Esophagus muscularis mucosa (tissue), 4 donors: ENCODE measurements around the gene TRPT1. TPM values are rescaled to one million over a fixed set of nuclear protein-coding genes. Genes with fewer than 3 reads are reported as not detected.

Experiments
- DNase-seq: peaks from one replicate; pipeline ENCODE4 v3.0.0-alpha.2; 2017; ENCODE audit errors: extremely low spot score
- H3K27ac ChIP-seq, 4 donors: fragments of 200-600 bp; sonication (generic); replicated peaks in 1 of 4; 1 replicate in 3 of 4; 2 replicates in 1 of 4; pipeline ENCODE4 v1.5.1; 2016 to 2019; ENCODE audit warnings: mild to moderate bottlenecking in 1 of 4
- H3K27me3 ChIP-seq, 4 donors: fragments of 200-600 bp; sonication (generic); one replicate each; pipeline versions ENCODE4 v1.5.1 to v1.6.0; 2016 to 2019
- H3K36me3 ChIP-seq, 4 donors: fragments of 200-600 bp; sonication (generic); one replicate each; pipeline ENCODE4 v1.5.1; 2016 to 2019
- H3K4me1 ChIP-seq, 4 donors: fragments of 200-600 bp; sonication (generic); one replicate each; pipeline ENCODE4 v1.5.1; 2016 to 2019
- H3K4me3 ChIP-seq, 4 donors: fragments of 200-600 bp; sonication (generic); 1 replicate in 2 of 4; 2 replicates in 2 of 4; pipeline ENCODE4 v1.5.1; 2016 to 2019; ENCODE audit warnings: mild to moderate bottlenecking in 4 of 4, moderate library complexity in 1 of 4
- H3K9me3 ChIP-seq, 4 donors: fragments of 200-600 bp; sonication (generic); 1 replicate in 3 of 4; 2 replicates in 1 of 4; pipeline ENCODE4 v1.5.1; 2016 to 2019
- CTCF ChIP-seq, 3 experiments: fragments of 200-600 bp in 2 of 3; fragments of 450-650 bp in 1 of 3; sonication (generic) in 2 of 3; IDR thresholded peaks; one replicate each; pipeline ENCODE4 v1.5.1; 2017 to 2019; ENCODE audit warnings: antibody characterized with exemption in 3 of 3, mild to moderate bottlenecking in 2 of 3, moderate library complexity in 1 of 3
- EP300 ChIP-seq: sonication (generic); formaldehyde crosslinking; IDR thresholded peaks from one replicate; pipeline ENCODE4 v1.6.1; 2017; ENCODE audit warnings: antibody characterized with exemption
- POLR2A ChIP-seq: fragments of 450-650 bp; IDR thresholded peaks from one replicate; pipeline ENCODE4 v1.6.1; 2017; ENCODE audit warnings: antibody characterized with exemption, moderate library complexity, mild to moderate bottlenecking, low read depth
- POLR2AphosphoS5 ChIP-seq, 2 donors: sonication (generic); formaldehyde crosslinking; IDR thresholded peaks; one replicate each; pipeline ENCODE4 v1.6.1; 2017; ENCODE audit warnings: antibody characterized with exemption in 2 of 2
- WGBS: methylation state at CpG from one replicate; pipeline ENCODE4 v1.1.5; 2018; 5-methylcytosine and 5-hydroxymethylcytosine counted together
- intact Hi-C: fragments of 100-400 bp; cut with DNase I; formaldehyde crosslinking; loops from one replicate; pipeline ENCODE4 v1.15.1; 2023
- total RNA-seq, 4 donors: library from RNA; depleted of rRNA; stranded (reverse); fragments of >200 nt; gene quantifications; one replicate each; pipeline versions ENCODE4 v1.1.0 to v1.2.1, GENCODE V29; 2016

The TRPT1 gene
- total RNA-seq, 4 donors from 2014 or later = 42.3 to 90.5 (median 72.1) TPM

GRCh38 chr11:64240435-64241240, 14.7 kb upstream of the TRPT1 start, which contains the start of gene FKBP2:
TSS of gene FKBP2 (plus strand) at chr11:64241095. CDS start at chr11:64242388, 1,293 bp downstream.
- H3K36me3 ChIP-seq = peaks cover 23 to 54% (median 38%) of the 10 kb centered on the region in 4 donors
- peak; percentile 99 for DNase-seq
- peak; percentile 67 for TF ChIP-seq POLR2A
- no peak for TF ChIP-seq CTCF (IDR thresholded peaks at IDR 0.05)
- TF ChIP-seq POLR2AphosphoS5 (IDR thresholded peaks at IDR 0.05) = peak; percentile 98 to 99
- intact Hi-C loops = no loop called here
- H3K9me3 ChIP-seq = no peaks in the 10 kb centered on the region
- no peaks in the 10 kb centered on the region for H3K27me3 ChIP-seq
- WGBS = 4% methylated on average over 25 of the region's 58 CpGs
- H3K4me3 ChIP-seq = peak within 1 kb of the TSS; percentile 77 to 98 (median 90)
- peak within 1 kb of the TSS; percentile 97 to 100 (median 98) for H3K27ac ChIP-seq
- peaks cover 34 to 56% (median 51%) of the 10 kb centered on the region in 4 donors for H3K4me1 ChIP-seq

DNA sequence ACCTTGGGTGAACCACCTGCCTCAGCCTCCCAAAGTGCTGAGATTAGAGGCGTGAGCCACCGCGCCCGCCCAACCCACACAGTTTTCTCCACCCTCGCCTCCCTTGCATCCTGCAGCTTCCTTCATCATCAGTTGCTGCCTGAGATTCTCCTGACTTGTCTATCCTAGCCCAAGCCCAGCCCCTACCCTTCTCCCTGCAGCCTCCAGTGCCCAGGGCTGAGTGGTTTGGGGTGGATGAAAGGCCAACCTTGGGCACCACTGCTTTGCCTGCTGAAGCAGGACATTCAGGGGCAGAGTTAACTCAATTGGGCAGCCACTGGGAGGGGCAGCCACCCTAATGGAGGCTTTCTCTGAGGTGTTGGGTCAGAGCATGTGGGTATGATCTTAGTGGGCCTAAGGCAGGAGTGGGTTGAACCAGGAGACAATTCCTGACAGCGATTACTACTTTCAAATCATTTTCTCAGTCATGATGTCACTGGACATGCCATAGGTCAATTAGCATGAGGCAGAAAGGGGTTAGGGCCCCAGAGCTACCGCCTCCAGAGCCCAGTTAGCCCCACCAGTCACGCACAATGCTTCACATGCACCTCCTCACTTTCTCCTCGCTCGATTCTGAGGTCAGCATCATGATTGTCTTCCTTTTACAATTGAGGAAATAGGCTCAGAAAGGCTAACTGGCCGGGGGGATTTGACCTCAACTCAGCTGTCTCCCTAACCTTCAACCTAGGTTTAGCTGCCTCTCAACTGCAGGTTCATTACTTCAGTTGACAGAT, 13.9 kb upstream of the TRPT1 start:
- intact Hi-C loops = no loop called here
- peak overlapping the region; percentile 97 to 100 (median 98) for H3K27ac ChIP-seq
- no peaks in the 10 kb centered on the region for H3K9me3 ChIP-seq
- H3K4me1 ChIP-seq = peaks cover 34 to 56% (median 51%) of the 10 kb centered on the region in 4 donors
- no peak for DNase-seq
- TF ChIP-seq POLR2AphosphoS5 (IDR thresholded peaks at IDR 0.05) (no peak), EP300 (no peak), POLR2A (no peak), CTCF (IDR thresholded peaks at IDR 0.05) (no peak)
- H3K27me3 ChIP-seq = no peaks in the 10 kb centered on the region
- peak overlapping the region; percentile 77 to 98 (median 90) for H3K4me3 ChIP-seq
- H3K36me3 ChIP-seq = peaks cover 23 to 54% (median 38%) of the 10 kb centered on the region in 4 donors
- WGBS = 85% methylated on average over 11 of the region's 11 CpGs

- TF ChIP-seq POLR2AphosphoS5 (IDR thresholded peaks at IDR 0.05) = no peak
- TF ChIP-seq POLR2A = no peak
- TF ChIP-seq CTCF (IDR thresholded peaks at IDR 0.05) = no peak
- TF ChIP-seq EP300 = no peak
- Histone ChIP-seq H3K4me1 (peaks cover 33 to 52% (median 48%) of the 10 kb centered on the region in 4 donors), H3K27ac (peak overlapping the region; percentile 9 to 100 (median 98)), H3K36me3 (peaks cover 21 to 49% (median 33%) of the 10 kb centered on the region in 4 donors), H3K27me3 (no peaks in the 10 kb centered on the region), H3K4me3 (no peak overlapping the region), H3K9me3 (no peaks in the 10 kb centered on the region)
- 84% methylated on average over 5 of the region's 5 CpGs for WGBS
- intact Hi-C loops = no loop called here
- no peak for DNase-seq
Observed at GRCh38 chr11:64238999-64239398, 13.0 kb upstream of the TRPT1 start.

DNA sequence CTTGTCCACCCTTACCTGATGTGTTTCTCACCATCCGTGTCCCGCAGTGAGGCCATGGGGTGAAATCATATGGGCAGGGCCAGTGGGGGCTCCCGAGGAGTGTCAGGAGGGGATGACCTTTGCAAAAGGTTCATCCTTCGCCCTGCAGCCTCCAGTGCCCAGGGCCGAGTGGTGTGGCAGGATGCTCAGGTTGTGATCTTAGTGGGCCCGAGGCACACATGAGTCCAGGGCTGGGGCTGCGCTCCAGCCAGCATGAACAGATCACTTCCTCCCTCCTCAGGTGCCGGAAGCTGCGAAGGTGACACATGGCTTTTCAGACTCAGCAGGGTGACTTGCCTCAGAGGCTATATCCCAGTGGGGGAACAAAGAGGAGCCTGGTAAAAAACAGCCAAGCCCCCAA, 12.1 kb upstream of the TRPT1 start:
- intact Hi-C loops = no loop called here
- WGBS = 83% methylated on average over 7 of the region's 9 CpGs
- peak overlapping the region in 1 of 4 donors; percentile 100 for H3K27ac ChIP-seq

More for the DNA sequence above, 12.1 kb upstream of the TRPT1 start:
- H3K27me3 ChIP-seq = no peaks in the 10 kb centered on the region
- H3K4me3 ChIP-seq = no peak overlapping the region
- H3K9me3 ChIP-seq = no peaks in the 10 kb centered on the region
- peaks cover 17 to 40% (median 24%) of the 10 kb centered on the region in 4 donors for H3K36me3 ChIP-seq
- TF ChIP-seq EP300 (no peak), POLR2A (no peak), POLR2AphosphoS5 (IDR thresholded peaks at IDR 0.05) (no peak), CTCF (IDR thresholded peaks at IDR 0.05) (no peak)
- no peak for DNase-seq
- H3K4me1 ChIP-seq = peaks cover 39 to 57% (median 50%) of the 10 kb centered on the region in 4 donors
